PC-3 (cell line): ENCODE data around the gene NEO1. TPM values are rescaled to one million over a fixed set of nuclear protein-coding genes. Genes with fewer than 3 reads are reported as not detected.

Source experiments
- ATAC-seq: fragments of 200-7000 bp; cut with Tn5 transposase; 2 replicates; pipeline ENCODE4 v1.9.1; 2020; ENCODE audit warnings: mild to moderate bottlenecking, moderate library complexity
- BruUV-seq: library from RNA; stranded (reverse); fragments of 400-500 nt; replicated peaks from 2 replicates; lab custom pipeline; 2021; lab: Mats Ljungman, UMichigan
- CTCF ChIA-PET: fragments of 300-600 bp; sonication (Branson Sonifier 250); formaldehyde crosslinking; loops from one replicate; lab custom pipeline; 2022; ENCODE audit warnings: antibody characterized with exemption; lab: Charles Lee
- POLR2A ChIA-PET: fragments of 300-600 bp; sonication (Branson Sonifier 250); formaldehyde crosslinking; loops from one replicate; lab custom pipeline; 2022; ENCODE audit warnings: antibody characterized with exemption; ENCODE audit not compliant: unreplicated experiment; lab: Charles Lee
- DNase-seq: peaks from one replicate; pipeline ENCODE4 v3.0.0-alpha.2; 2015
- H2AFZ ChIP-seq: fragments of 300-600 bp; sonication (generic); 2 replicates; pipeline ENCODE4 v1.6.0; 2016; ENCODE audit warnings: antibody characterized with exemption, low read length
- H3F3A ChIP-seq: fragments of 300-600 bp; sonication (generic); one replicate; pipeline ENCODE4 v1.6.0; 2017; ENCODE audit warnings: antibody characterized with exemption, low read length, control low read depth, mild to moderate bottlenecking; ENCODE audit not compliant: unreplicated experiment
- H3K27ac ChIP-seq: fragments of 300-600 bp; sonication (generic); 2 replicates; pipeline ENCODE4 v1.5.1; 2016; ENCODE audit warnings: mild to moderate bottlenecking, low read length
- H3K27me3 ChIP-seq: fragments of 300-600 bp; sonication (generic); 2 replicates; pipeline ENCODE4 v1.6.1; 2016; ENCODE audit warnings: low read length, mixed read lengths
- H3K36me3 ChIP-seq: fragments of 300-600 bp; sonication (generic); 2 replicates; pipeline ENCODE4 v1.6.1; 2016; ENCODE audit warnings: low read depth, mixed run types, low read length, mixed read lengths
- H3K4me1 ChIP-seq: fragments of 300-600 bp; sonication (generic); 2 replicates; pipeline ENCODE4 v1.5.1; 2016; ENCODE audit warnings: low read length; ENCODE audit not compliant: insufficient read depth
- H3K4me2 ChIP-seq: fragments of 300-600 bp; sonication (generic); 2 replicates; pipeline ENCODE4 v1.6.0; 2016; ENCODE audit warnings: low read length
- H3K4me3 ChIP-seq: fragments of 300-600 bp; sonication (generic); 2 replicates; pipeline ENCODE4 v1.5.1; 2016; ENCODE audit warnings: mild to moderate bottlenecking, low read length, mixed read lengths
- H3K79me2 ChIP-seq: fragments of 300-600 bp; sonication (generic); 2 replicates; pipeline ENCODE4 v1.6.1; 2017; ENCODE audit warnings: low read length, mixed read lengths
- H3K9ac ChIP-seq: fragments of 300-600 bp; sonication (generic); 2 replicates; pipeline ENCODE4 v1.6.0; 2016; ENCODE audit warnings: mild to moderate bottlenecking, low read length
- H3K9me2 ChIP-seq: fragments of 300-600 bp; sonication (generic); replicated peaks from 2 replicates; pipeline ENCODE4 v1.6.1; 2016; ENCODE audit warnings: mixed run types, low read length, mixed read lengths
- H3K9me3 ChIP-seq: fragments of 300-600 bp; sonication (generic); 2 replicates; pipeline ENCODE4 v1.6.1; 2016; ENCODE audit warnings: low read length, mixed read lengths
- H4K20me1 ChIP-seq: fragments of 300-600 bp; sonication (generic); 2 replicates; pipeline ENCODE4 v1.6.1; 2016; ENCODE audit warnings: low read length, mixed read lengths
- EZH2 ChIP-seq: fragments of 300-600 bp; sonication (generic); IDR thresholded peaks from one replicate; pipeline ENCODE4 v1.6.1; 2017; ENCODE audit warnings: antibody characterized with exemption, mild to moderate bottlenecking, low read length; ENCODE audit not compliant: unreplicated experiment
- EZH2phosphoT487 ChIP-seq: fragments of 300-600 bp; sonication (generic); IDR thresholded peaks from 2 replicates; pipeline ENCODE4 v1.6.1; 2018; ENCODE audit warnings: mild to moderate bottlenecking, antibody characterized with exemption, low read length, borderline replicate concordance
- intact Hi-C: fragments of 100-400 bp; cut with micrococcal nuclease; formaldehyde crosslinking; loops from 2 replicates; pipeline ENCODE4 v1.9.0; 2023
- total RNA-seq: library from RNA; depleted of rRNA; stranded (reverse); fragments of >200 nt; gene quantifications from 2 replicates; pipeline ENCODE4 v1.2.3, GENCODE V29; 2014
- TF ChIP-seq, protein P1 (sequence below): fragments of 300-600 bp; sonication (generic); conservative IDR thresholded peaks from 2 replicates; pipeline ENCODE4 v1.5.1; 2017; ENCODE audit warnings: antibody characterized with exemption, low read depth, mild to moderate bottlenecking, low read length

The NEO1 gene
- total RNA-seq, 1 experiment from 2014 or later = 1.2 TPM

DNA sequence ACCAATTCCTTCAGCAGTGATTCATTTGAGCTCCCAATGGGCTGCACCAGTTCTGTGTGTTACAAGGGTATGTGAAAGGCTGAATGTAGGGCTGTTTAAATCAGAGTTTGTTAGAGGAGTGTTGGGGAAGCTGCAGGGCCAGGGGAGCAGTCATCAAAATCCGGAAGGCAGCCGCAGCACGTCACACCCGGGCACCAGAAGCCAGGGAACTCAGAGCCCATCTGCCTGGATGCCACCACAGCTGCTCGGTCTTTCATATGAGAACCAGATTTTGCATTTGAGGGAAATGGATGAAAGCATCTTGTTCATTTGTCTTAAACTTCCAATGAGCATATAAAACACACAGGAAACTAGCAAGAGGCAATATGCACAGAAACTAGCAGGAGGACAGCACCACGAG, 24.2 kb upstream of the NEO1 start:
- H3K79me2 ChIP-seq = no peaks in the 10 kb centered on the region
- no peaks in the 10 kb centered on the region for H3K9me2 ChIP-seq
- POLR2A ChIA-PET = no interaction called here
- H3K4me2 ChIP-seq = no peak overlapping the region
- no peaks in the 10 kb centered on the region for H3K9me3 ChIP-seq
- no peak overlapping the region for H3K27ac ChIP-seq
- no peaks in the 10 kb centered on the region for H3F3A ChIP-seq
- H4K20me1 ChIP-seq = no peaks in the 10 kb centered on the region
- no peaks in the 10 kb centered on the region for H3K36me3 ChIP-seq
- DNase-seq (no peak), ATAC-seq (no peak)
- H3K9ac ChIP-seq = no peak overlapping the region
- TF ChIP-seq EZH2phosphoT487 = no peak
- TF ChIP-seq EZH2 = no peak
- TF ChIP-seq, protein P1, sequence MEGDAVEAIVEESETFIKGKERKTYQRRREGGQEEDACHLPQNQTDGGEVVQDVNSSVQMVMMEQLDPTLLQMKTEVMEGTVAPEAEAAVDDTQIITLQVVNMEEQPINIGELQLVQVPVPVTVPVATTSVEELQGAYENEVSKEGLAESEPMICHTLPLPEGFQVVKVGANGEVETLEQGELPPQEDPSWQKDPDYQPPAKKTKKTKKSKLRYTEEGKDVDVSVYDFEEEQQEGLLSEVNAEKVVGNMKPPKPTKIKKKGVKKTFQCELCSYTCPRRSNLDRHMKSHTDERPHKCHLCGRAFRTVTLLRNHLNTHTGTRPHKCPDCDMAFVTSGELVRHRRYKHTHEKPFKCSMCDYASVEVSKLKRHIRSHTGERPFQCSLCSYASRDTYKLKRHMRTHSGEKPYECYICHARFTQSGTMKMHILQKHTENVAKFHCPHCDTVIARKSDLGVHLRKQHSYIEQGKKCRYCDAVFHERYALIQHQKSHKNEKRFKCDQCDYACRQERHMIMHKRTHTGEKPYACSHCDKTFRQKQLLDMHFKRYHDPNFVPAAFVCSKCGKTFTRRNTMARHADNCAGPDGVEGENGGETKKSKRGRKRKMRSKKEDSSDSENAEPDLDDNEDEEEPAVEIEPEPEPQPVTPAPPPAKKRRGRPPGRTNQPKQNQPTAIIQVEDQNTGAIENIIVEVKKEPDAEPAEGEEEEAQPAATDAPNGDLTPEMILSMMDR = no peak
- BruUV-seq = no TSS peak
- no peak overlapping the region for H3K4me3 ChIP-seq
- H3K4me1 ChIP-seq = no peaks in the 10 kb centered on the region
- CTCF ChIA-PET = no interaction called here
- no peak overlapping the region for H2AFZ ChIP-seq
- H3K27me3 ChIP-seq = peaks cover 49% of the 10 kb centered on the region
- intact Hi-C loops = no loop called here

DNA sequence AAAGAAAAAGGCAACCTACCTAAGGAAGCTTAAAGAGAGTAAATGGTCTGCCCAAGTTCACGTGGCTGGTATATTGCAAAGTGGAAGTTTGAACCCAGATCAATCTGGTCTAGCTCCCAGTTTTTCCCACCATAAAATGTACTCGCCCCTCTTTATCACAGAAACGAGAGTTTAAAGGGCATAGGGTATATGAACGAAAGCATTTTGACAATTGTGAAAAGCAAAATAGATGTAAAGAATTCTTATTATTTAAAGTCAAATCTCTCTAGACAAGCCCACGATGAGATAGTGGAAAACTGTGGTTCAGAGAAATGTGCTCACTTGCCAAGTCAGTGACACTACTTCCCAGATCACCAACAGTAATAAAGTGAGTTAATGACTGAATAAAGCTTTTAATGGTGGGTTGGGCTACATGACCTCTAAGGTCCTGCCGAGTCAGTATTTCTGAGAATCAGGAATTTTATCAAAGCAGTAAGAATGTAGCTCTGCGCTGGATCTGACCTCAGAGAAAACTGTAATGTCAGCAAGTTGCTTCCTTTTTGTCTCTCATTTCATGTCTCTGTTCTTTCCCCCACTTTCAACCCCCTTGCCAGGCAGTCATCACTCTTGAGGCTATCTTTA, 23.3 kb upstream of the NEO1 start:
- Histone ChIP-seq H2AFZ (no peak overlapping the region), H3K4me3 (no peak overlapping the region), H3K9me2 (no peaks in the 10 kb centered on the region), H3K36me3 (no peaks in the 10 kb centered on the region), H3K4me1 (no peaks in the 10 kb centered on the region), H3K9ac (no peak overlapping the region), H4K20me1 (no peaks in the 10 kb centered on the region), H3K27me3 (peaks cover 54% of the 10 kb centered on the region), H3K27ac (no peak overlapping the region), H3F3A (no peaks in the 10 kb centered on the region), H3K9me3 (no peaks in the 10 kb centered on the region), H3K4me2 (no peak overlapping the region), H3K79me2 (no peaks in the 10 kb centered on the region)
- intact Hi-C loops = no loop called here
- no TSS peak for BruUV-seq
- CTCF ChIA-PET = no interaction called here
- ATAC-seq (no peak), DNase-seq (no peak)
- POLR2A ChIA-PET = no interaction called here
- no peak for TF ChIP-seq EZH2phosphoT487
- TF ChIP-seq, protein P1 = no peak
- TF ChIP-seq EZH2 = no peak

DNA sequence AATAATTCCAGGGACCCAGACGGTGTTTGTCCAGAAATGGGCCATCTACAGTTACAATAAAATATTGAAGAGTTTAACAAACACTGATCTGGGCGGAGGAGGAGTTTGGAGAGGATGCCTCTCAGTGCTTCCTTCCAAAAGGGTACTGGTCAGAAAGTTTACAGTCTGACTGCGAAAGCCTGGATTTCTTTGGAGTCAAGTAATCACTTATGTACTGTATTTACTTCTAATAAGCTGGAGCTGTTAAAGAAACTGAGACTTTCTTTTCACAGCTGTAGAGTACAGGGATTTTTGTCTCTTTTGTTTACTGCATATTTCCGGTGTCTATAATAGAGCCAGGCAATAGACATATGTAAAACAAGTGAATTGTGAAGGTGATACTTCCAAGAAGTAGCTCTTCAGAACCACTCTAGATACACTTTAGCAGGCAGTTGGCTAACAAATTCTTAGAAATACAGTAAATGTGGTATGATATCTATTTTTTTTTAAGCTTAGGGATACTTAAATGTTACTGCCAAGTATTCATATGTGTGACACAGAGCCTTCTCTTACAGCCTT, 22.1 kb upstream of the NEO1 start:
- intact Hi-C loops = no loop called here
- ChIA-PET CTCF (no interaction called here), POLR2A (no interaction called here)
- no peak overlapping the region for H3K27ac ChIP-seq
- H3K4me2 ChIP-seq = no peak overlapping the region
- DNase-seq = no peak
- no peak overlapping the region for H3K4me3 ChIP-seq
- H3K9me2 ChIP-seq = no peaks in the 10 kb centered on the region
- peaks cover 65% of the 10 kb centered on the region for H3K27me3 ChIP-seq
- no peaks in the 10 kb centered on the region for H3K4me1 ChIP-seq
- ATAC-seq = no peak
- TF ChIP-seq EZH2phosphoT487 = no peak
- TF ChIP-seq, protein P1 = no peak
- TF ChIP-seq EZH2 = no peak
- H4K20me1 ChIP-seq = no peaks in the 10 kb centered on the region
- no peaks in the 10 kb centered on the region for H3K79me2 ChIP-seq
- no peaks in the 10 kb centered on the region for H3K9me3 ChIP-seq
- H3F3A ChIP-seq = no peaks in the 10 kb centered on the region
- H3K9ac ChIP-seq = no peak overlapping the region
- H3K36me3 ChIP-seq = no peaks in the 10 kb centered on the region
- no TSS peak for BruUV-seq
- H2AFZ ChIP-seq = no peak overlapping the region
